ENCODE measurements around the gene FAM53B.
A peak's percentile ranks its signal among the peaks of the same experiment; 100 is the strongest.

The FAM53B gene

DNA sequence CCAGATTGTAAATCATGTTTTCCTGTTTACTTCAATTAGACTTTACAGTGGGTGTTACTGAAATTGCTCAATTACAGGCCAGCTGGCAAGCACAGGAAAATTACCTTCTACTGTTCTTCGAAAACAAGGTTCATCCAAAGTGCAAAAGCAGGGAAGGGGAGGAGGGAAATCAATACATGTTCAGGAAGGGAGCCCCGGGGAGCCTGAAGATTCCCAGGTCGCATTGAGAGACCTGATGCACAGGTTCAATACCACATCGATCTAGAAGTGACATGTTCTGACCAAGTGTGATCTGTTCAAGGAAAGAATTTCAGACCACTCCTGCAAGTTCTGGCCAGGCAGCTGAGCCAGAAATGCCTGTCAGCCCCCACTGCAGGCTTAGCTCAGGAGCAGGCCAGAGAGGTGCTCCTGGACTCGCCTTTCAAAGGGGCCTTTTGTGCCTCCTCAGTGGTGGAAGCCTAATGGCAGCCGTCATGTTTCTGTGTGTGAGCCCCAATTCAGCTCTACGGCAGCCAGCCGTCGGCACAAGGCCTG, 35.9 kb downstream of the FAM53B start:
- no peak for DNase-seq

DNA sequence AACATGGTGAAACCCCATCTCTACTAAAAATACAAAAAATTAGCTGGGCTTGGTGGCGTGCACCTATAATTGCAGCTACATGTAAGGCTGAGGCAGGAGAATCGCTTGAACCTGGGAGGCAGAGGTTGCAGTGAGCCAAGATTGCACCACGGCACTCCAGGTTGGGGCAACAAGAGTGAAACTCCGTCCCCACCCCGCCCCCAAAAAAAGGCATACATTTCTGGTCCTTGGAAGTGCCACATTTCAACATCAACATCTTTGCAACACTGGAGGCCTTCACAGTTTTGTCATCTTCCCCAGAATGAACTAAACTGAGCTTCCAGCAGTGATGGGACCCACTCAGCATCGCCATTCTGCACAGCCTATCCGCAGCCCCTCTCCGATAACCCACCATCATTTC, 36.6 kb downstream of the FAM53B start:
- no peak for DNase-seq

GRCh38 chr10:124707144-124707467, 37.1 kb downstream of the FAM53B start:
- no peak for DNase-seq

DNA sequence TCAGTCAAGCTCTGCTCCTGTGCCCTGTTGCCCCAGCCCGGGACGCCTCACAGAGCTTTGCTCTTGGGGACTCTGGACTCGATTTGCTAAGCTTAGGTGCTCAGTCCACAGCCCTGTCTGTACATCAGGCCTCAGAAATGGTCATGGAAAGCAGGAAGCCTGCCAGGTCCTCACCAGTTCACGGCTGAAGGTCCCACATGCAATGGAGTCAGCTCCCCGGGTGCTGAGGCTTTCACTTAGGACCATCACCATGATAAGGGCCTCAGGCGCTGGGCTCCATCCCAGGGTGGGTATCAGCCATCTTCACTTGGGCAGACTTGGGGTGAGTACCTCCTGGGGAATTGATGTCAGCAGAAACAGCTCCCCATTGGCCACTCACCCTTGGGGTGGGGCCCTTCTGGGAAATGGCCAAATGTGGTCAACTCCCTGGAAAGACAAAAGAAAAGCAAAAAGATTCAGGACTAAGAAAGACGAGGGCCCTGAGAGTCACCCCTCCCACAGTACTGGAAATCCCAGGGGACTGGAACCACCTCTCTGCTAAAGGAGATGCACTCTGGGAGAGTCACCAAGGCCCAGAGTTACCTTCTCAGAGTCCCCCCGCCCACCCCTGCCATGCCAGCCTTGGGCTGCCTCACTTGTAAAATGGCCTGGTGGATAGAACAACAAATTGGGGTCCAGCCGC, 37.6 kb downstream of the FAM53B start:
- DNase-seq, result no peak

- DNase-seq, result peak in 3 of 14 donors; percentile 32 to 77 (median 54)
Observed at GRCh38 chr10:124705817-124706461, 38.2 kb downstream of the FAM53B start.

- peak in 1 of 14 donors; percentile 54 for DNase-seq
Observed at GRCh38 chr10:124705381-124705740, 38.8 kb downstream of the FAM53B start.

- DNase-seq, result no peak
Observed at GRCh38 chr10:124704428-124705380, 39.5 kb downstream of the FAM53B start.

GRCh38 chr10:124703778-124704427, 40.3 kb downstream of the FAM53B start:
- DNase-seq, result peak in 8 of 14 donors; percentile 58 to 92 (median 70)

DNA sequence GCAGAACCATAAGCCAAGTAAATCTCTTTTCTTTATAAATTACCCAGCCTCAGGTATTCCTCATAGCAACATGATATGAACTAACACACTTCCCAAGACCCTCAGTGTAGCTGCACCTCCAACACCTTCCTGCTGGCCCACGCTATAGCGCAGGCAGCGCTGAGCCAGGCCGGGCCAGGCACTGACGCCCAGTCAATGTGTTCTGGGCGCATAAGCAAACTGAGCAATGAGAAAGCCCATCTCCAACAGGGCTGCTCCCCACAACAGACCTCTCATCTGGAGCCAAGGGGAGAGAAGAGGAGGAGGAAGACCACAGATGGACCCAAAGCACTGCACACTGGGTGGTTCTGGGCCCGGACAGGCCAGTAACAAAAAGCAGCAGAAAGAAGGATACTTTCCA, 40.8 kb downstream of the FAM53B start:
- no peak for DNase-seq

DNA sequence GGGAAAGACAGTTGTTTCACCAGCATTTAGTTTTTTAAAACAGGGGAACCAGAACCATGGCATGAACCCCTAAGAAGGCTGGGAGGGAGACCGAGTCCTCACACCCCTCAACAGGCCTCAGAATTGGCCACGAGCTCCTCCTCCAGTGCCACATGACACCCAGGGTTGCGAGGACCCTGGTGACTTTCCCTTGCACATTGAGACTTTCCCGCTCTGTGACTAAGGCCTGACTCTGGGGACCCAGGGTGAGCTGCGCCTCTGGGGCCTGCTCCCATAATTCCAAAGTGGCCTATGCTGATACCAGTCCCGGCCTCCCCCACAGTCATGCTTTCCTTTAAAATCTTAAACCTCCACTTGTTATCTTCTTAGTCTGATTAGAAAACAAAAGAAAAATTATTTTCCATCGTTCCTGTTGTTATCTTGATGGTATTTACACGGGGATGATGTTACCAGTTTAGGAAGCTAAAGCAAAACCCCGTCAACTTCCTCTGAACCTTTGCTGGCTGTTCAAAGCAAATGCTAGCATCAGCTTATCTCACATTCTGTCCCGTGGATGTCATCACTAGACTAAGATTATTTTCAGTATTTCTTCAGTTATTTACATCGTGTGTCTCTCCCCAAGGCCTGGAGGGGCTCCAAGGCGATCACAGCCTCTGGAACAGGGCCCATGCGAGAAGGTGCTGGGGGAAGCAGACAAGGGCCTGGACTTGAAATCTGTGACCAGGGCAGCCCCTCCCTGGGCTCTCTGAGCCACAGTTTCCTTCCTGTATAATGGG, 42.1 kb downstream of the FAM53B start:
- peak in 2 of 14 donors; percentile 28 for DNase-seq

- peak in 6 of 14 donors; percentile 67 to 86 (median 80) for DNase-seq
Observed at GRCh38 chr10:124701435-124701834, 42.7 kb downstream of the FAM53B start.

DNA sequence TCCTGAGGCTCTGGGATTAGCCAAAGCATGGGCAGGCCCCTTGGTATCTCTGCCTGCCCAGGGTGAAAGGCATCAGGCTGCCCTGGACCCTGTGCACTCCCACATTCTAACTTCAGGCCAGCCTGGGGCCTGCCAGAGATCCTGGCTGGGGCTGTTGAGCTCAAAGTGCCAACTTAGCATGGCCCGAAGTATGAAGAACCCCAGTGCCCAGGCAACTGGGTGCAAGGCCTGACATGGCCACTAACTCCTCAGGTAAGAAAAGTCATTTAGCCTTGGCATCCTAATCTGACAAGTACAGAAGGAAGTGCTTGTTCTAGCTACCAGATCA, 43.2 kb downstream of the FAM53B start:
- DNase-seq, result no peak

DNA sequence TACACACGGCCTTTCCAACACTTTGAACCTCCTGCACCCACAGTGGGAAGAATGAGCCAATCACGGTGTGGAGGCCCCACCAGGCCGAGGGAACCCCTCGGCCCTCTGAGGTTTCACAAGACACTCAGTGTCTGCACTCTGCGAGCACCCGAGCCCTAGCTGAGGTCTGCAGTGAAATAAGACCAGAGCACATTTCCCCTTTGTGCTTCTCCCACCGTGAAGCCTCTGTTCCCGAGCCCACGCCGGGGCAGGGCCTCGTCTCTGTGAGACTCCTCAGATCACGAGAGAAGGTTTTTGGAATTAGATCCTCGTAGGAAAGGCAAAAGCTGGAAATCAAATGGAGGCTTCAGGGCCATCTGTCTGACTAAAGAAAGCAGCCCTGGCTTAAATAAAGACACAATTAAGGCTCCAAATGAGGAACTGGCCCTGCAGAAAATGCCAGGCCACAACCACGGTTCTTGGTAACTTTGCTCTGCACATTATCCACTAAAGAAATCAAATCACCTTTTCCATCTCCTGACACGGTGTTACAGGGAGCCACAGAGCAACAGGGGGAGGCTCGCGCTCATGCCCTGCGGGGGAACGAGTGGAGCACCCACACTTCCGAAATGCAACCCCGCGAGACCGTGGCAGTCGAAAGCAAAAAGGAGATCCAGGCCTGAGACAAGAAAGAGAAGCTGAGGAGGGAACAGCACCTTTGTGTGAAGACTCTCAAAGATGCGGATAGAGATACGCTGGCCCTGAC, 43.7 kb downstream of the FAM53B start:
- DNase-seq, result peak in 1 of 14 donors; percentile 37

- DNase-seq, result no peak
Observed at GRCh38 chr10:124699471-124700292, 44.5 kb downstream of the FAM53B start.

DNA sequence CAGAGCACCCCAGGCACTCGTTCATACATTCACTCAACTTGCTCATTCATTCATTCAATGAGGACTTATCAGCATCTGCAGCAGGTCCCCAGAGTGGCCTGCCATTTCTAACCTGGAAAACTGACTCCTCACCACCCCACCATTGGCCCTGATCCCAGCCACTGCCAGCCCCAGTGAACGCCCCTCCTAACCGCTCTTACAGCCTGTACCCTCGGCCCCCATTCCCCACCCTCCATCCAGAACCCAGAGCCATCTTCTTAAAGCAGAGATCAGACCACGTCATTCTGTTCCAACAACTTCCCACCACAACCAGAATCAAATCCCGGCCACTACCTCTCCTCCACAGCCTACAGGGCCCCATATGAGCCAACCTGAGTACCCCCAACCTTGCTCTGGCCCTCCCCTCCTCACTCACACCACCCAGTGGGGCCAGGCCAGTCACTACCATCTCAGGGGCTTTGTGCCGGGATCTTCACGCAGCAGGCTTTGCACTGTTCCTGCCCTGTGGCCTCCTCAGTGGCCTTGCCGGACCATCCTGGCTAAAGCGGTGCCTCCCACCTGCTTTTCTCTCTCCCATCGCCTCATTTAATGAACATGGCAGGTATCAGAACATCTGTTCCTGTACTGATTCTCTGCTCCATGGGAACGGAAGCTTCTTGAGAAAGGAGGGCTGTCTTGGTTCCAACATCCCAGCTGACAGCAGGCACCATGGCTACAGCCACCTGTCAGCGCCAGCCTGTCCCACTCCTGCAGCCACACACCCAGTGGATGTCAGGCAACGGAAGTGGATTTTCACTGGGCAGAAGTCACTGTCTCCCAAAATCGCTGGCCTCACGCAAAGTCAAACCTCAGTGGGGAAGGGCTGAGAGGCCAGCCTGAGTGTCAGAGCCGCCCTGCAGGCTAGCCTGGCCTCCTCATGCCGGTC, 45.4 kb downstream of the FAM53B start:
- peak in 1 of 14 donors; percentile 76 for DNase-seq

DNA sequence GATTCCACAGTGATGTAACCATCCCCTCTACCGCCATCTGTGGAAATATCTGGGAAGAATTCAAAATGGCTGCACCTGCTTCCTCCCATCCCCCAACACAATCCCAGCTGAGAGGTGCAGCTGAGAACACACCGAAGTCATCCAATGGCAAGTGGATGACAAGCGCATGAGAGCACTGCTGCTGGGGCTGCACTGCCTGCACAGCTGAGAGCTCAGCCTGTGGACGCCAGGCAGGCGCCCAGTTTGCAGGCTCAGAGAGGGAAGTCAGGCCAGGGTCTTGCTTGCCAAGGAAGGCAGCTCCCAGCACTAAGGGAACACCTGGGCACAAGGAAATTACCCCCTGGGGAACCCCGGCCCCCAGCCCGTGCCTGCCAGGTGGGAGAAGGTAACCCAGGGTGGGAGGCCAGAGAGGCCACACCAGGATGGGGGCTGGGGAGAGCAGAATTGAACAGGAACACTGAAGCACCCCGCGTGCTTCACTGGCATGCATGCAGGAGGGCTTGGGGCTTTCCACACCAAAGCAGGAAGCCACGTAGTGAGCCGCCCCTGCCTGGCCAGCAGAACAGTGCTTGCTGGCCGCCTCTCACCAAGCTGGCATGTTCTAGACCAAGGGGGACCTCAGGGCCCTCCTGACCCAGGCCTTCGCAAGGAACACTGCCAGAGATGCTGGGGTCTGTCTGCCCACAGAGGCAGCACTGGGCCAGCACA, 46.2 kb downstream of the FAM53B start:
- DNase-seq, result no peak

DNA sequence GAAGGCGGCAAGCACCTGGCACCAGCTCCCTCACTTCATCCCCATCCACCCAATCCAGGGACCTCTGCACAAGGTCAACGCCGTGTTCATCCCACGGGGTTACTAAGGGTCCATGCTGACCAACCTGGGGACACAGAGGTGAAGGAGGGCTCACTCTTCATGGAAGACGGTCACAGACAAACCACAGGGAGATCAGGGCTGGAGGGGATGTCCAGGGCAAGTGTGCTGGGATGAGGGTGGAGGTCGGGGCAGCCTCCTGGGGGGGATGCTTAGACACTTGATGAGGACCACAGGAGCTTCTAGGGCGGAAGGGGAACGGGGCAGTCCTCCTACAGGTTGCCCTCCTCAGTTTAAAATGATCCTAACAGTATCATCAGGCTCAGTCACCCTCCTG, 46.7 kb downstream of the FAM53B start:
- DNase-seq, result no peak

Measured in C1 segment of cervical spinal cord (tissue), 14 donors.